ENCODE measurements around the gene BBOX1. TPM values are rescaled to one million over a fixed set of nuclear protein-coding genes. Genes with fewer than 3 reads are reported as not detected.

The BBOX1 gene
- total and polyA plus RNA-seq, 2 donors (not counting 3 experiments of a cell fraction or from before 2014, with no cell fraction given) = not detected

- TF ChIP-seq MAX (IDR thresholded peaks at IDR 0.05; ENCODE audit: insufficient read depth, insufficient read length) = no peak
- no peak for TF ChIP-seq MYC (IDR thresholded peaks at IDR 0.05; ENCODE audit: low read depth, low read length)
- no peak for TF ChIP-seq CTCF (IDR thresholded peaks at IDR 0.05; ENCODE audit: extremely low read depth in 1 of 2, insufficient read depth in 1 of 2, low read depth in 1 of 2, low read length in 2 of 2)
- no peak for TF ChIP-seq GATA2 (IDR thresholded peaks at IDR 0.05; ENCODE audit: insufficient read depth, insufficient read length, low read depth, low read length)
- TF ChIP-seq POLR2AphosphoS5 (IDR thresholded peaks at IDR 0.05; ENCODE audit: insufficient read depth, low read depth, low read length) = no peak
- no peak for TF ChIP-seq JUN (IDR thresholded peaks at IDR 0.05; ENCODE audit: borderline replicate concordance, insufficient read depth, insufficient read length, low read depth)
- no peak for TF ChIP-seq POLR2A (IDR thresholded peaks at IDR 0.05; ENCODE audit: low read depth, low read length)
- TF ChIP-seq FOS (IDR thresholded peaks at IDR 0.05; ENCODE audit: borderline replicate concordance, insufficient read depth, low read length) = no peak
- TF ChIP-seq EZH2 (IDR thresholded peaks at IDR 0.05; ENCODE audit: borderline replicate concordance, low read depth, low read length, severe bottlenecking) = no peak
- intact Hi-C loops (cut with micrococcal nuclease) (no loop called here), dilution Hi-C loops (cut with MboI; ENCODE audit: extremely low pct_ligation_motif_present, low sequenced_read_pairs) (no loop called here)
- Histone ChIP-seq H3K9me3 (replicated peaks; ENCODE audit: control insufficient read depth, insufficient read depth, low read length) (no peaks in the 10 kb centered on the region), H3K4me3 (replicated peaks in 1 of 3; ENCODE audit: insufficient read depth in 1 of 3, low read depth in 1 of 3, low read length in 3 of 3) (no peak overlapping the region), H3K27ac (ENCODE audit: insufficient read depth, low read depth, low read length) (no peak overlapping the region), H3K4me2 (ENCODE audit: insufficient read depth, low read length) (no peak overlapping the region), H3K9ac (replicated peaks; ENCODE audit: extremely low read depth, insufficient read depth, low read length) (no peak overlapping the region), H3K36me3 (ENCODE audit: control insufficient read depth in 2 of 2, extremely low read depth in 1 of 2, insufficient read depth in 2 of 2, low read length in 2 of 2) (no peaks in the 10 kb centered on the region), H3K4me1 (ENCODE audit: control insufficient read depth, extremely low read depth, insufficient read depth, low read length) (no peaks in the 10 kb centered on the region), H3K27me3 (ENCODE audit: control insufficient read depth in 2 of 2, insufficient read depth in 2 of 2, low read length in 2 of 2) (no peaks in the 10 kb centered on the region), H3K9me1 (replicated peaks; ENCODE audit: control insufficient read depth, extremely low read depth, insufficient read depth, low read length) (no peaks in the 10 kb centered on the region), H4K20me1 (replicated peaks; ENCODE audit: control insufficient read depth, extremely low read depth, insufficient read depth, low read length) (no peaks in the 10 kb centered on the region), H3K79me2 (ENCODE audit: control insufficient read depth, insufficient read depth, low read length) (no peaks in the 10 kb centered on the region), H2AFZ (ENCODE audit: low read depth, low read length) (no peak overlapping the region)
- FAIRE-seq = no peak
- POLR2A ChIA-PET = no interaction called here
- no TSS peak for BruUV-seq (replicated peaks)
- CTCF ChIA-PET = no interaction called here
- no peak for DNase-seq (ENCODE audit: low read depth, low spot score)
Measured at GRCh38 chr11:27025957-27026733, 14.5 kb upstream of the BBOX1 start.
